NCI-H1694 treated with DMSO at 0.1 percent for 48 hours (cell line): ENCODE results near the gene VTCN1.
"Not testable (repeated sequence)": the region's sequence is repeated elsewhere in the genome, so short reads cannot be mapped to it uniquely, and the experiment has no call there.

Source experiments
- DNase-seq: peaks from one replicate; lab custom pipeline; 2025; lab: John Stamatoyannopoulos, UW

VTCN1 gene

GRCh38 chr1:117210831-117211261 is at the start of gene VTCN1:
VTCN1 (minus strand) TSS chr1:117210927; CDS start chr1:117210855, 72 bp downstream.
- no peak for DNase-seq

GRCh38 chr1:117258791-117259190 is 48.1 kb upstream of the VTCN1 start:
- no peak for DNase-seq

- not testable (repeated sequence) for DNase-seq
These were observed 47.3 kb upstream of the VTCN1 start for GRCh38 chr1:117258075-117258474.

- no peak for DNase-seq
These were observed 46.6 kb upstream of the VTCN1 start for GRCh38 chr1:117257291-117257690.

GRCh38 chr1:117250061-117250606 is 39.4 kb upstream of the VTCN1 start:
- no peak for DNase-seq

GRCh38 chr1:117244971-117245370 is 34.2 kb upstream of the VTCN1 start:
- DNase-seq, result no peak

GRCh38 chr1:117244306-117244705 is 33.6 kb upstream of the VTCN1 start:
- no peak for DNase-seq

GRCh38 chr1:117241512-117241911 is 30.8 kb upstream of the VTCN1 start:
- no peak for DNase-seq

- DNase-seq, result no peak
These were observed 29.8 kb upstream of the VTCN1 start for GRCh38 chr1:117240547-117240946.

- no peak for DNase-seq
These were observed 28.7 kb upstream of the VTCN1 start for GRCh38 chr1:117239467-117239866.

- DNase-seq, result no peak
These were observed 27.1 kb upstream of the VTCN1 start for GRCh38 chr1:117237726-117238381.

GRCh38 chr1:117235863-117236465 is 25.2 kb upstream of the VTCN1 start:
- DNase-seq, result no peak

- peak; percentile 34 for DNase-seq
These were observed 21.8 kb upstream of the VTCN1 start for GRCh38 chr1:117232531-117232930.

GRCh38 chr1:117231748-117232373 is 21.1 kb upstream of the VTCN1 start:
- DNase-seq, result no peak

- no peak for DNase-seq
These were observed 20.6 kb upstream of the VTCN1 start for GRCh38 chr1:117231312-117231711.

- no peak for DNase-seq
These were observed 18.5 kb upstream of the VTCN1 start for GRCh38 chr1:117229217-117229616.

- no peak for DNase-seq
These were observed 15.2 kb upstream of the VTCN1 start for GRCh38 chr1:117225931-117226330.

GRCh38 chr1:117216718-117217117 is 6.0 kb upstream of the VTCN1 start:
- no peak for DNase-seq

GRCh38 chr1:117215733-117216462 is 5.2 kb upstream of the VTCN1 start:
- no peak for DNase-seq

- DNase-seq, result no peak
These were observed 4.3 kb upstream of the VTCN1 start for GRCh38 chr1:117215019-117215418.

GRCh38 chr1:117213046-117213445 is 2.3 kb upstream of the VTCN1 start:
- no peak for DNase-seq

- no peak for DNase-seq
These were observed 341 bp downstream of the VTCN1 start for GRCh38 chr1:117210386-117210785.
